Gastrocnemius medialis (tissue), 4 donors: ENCODE data around the gene PTPRN2. TPM values are rescaled to one million over a fixed set of nuclear protein-coding genes. Genes with fewer than 3 reads are reported as not detected.

Source experiments
- ATAC-seq, 2 donors: fragments of 150-250 bp; one replicate each; pipeline ENCODE4 v1.9.1; 2016
- DNase-seq, 2 donors: peaks; one replicate each; pipeline ENCODE4 v3.0.0-alpha.2; 2019
- H3K27ac ChIP-seq, 4 donors: fragments of 200-600 bp; sonication (generic); 1 replicate in 1 of 4; 2 replicates in 3 of 4; pipeline ENCODE4 v1.5.1; 2016 to 2018; ENCODE audit warnings: mild to moderate bottlenecking in 2 of 4, moderate library complexity in 1 of 4
- H3K27me3 ChIP-seq, 3 donors: fragments of 200-600 bp; sonication (generic) in 2 of 3; 1 replicate in 1 of 3; 2 replicates in 2 of 3; pipeline versions ENCODE4 v1.5.1 to v1.6.0; 2016 to 2019; ENCODE audit warnings: mild to moderate bottlenecking in 1 of 3, moderate library complexity in 1 of 3
- H3K36me3 ChIP-seq, 2 donors: fragments of 200-600 bp; sonication (generic) in 1 of 2; one replicate each; pipeline ENCODE4 v1.5.1; 2017 to 2018
- H3K4me1 ChIP-seq, 2 donors: fragments of 200-600 bp; sonication (generic) in 1 of 2; one replicate each; pipeline ENCODE4 v1.5.1; 2016 to 2017; ENCODE audit warnings: mild to moderate bottlenecking in 2 of 2
- H3K4me3 ChIP-seq, 4 donors: fragments of 200-600 bp; sonication (generic) in 3 of 4; 1 replicate in 1 of 4; 2 replicates in 3 of 4; pipeline ENCODE4 v1.5.1; 2016 to 2019; ENCODE audit warnings: mild to moderate bottlenecking in 2 of 4
- H3K9me3 ChIP-seq, 3 donors: fragments of 200-600 bp; sonication (generic) in 2 of 3; 1 replicate in 1 of 3; 2 replicates in 2 of 3; pipeline ENCODE4 v1.5.1; 2016 to 2019
- POLR2A ChIP-seq, 2 donors: fragments of 450-650 bp; IDR thresholded peaks; one replicate each; pipeline ENCODE4 v1.6.1; 2017; ENCODE audit warnings: antibody characterized with exemption in 2 of 2, mild to moderate bottlenecking in 2 of 2, moderate library complexity in 2 of 2
- in situ Hi-C, 4 donors: fragments of 200-750 bp; cut with MboI; loops; one replicate each; pipeline versions ENCODE4 v1.15.0 to v1.8.0; 2017; ENCODE audit warnings: low sequenced_read_pairs in 4 of 4
- intact Hi-C: fragments of 100-400 bp; cut with DNase I; formaldehyde crosslinking; loops from one replicate; pipeline ENCODE4 v1.15.1; 2023; ENCODE audit warnings: low total_unique reads
- total RNA-seq, 4 donors: library from RNA; depleted of rRNA; stranded (reverse); fragments of >200 nt; gene quantifications; one replicate each; pipeline versions ENCODE4 v1.1.0 to v1.2.3, GENCODE V29; 2016
- TF ChIP-seq, protein P1 (sequence below), 5 experiments: fragments of 450-650 bp in 3 of 5; fragments of 200-600 bp in 2 of 5; sonication (generic) in 2 of 5; IDR thresholded peaks in 4 of 5; conservative IDR thresholded peaks in 1 of 5; 1 replicate in 4 of 5; 2 replicates in 1 of 5; pipeline ENCODE4 v1.5.1; 2016 to 2019; ENCODE audit warnings: antibody characterized with exemption in 5 of 5, mild to moderate bottlenecking in 3 of 5, moderate library complexity in 3 of 5

The PTPRN2 gene
- total RNA-seq, 4 donors from 2014 or later: 0.66 to 0.85 (median 0.81) TPM

DNA sequence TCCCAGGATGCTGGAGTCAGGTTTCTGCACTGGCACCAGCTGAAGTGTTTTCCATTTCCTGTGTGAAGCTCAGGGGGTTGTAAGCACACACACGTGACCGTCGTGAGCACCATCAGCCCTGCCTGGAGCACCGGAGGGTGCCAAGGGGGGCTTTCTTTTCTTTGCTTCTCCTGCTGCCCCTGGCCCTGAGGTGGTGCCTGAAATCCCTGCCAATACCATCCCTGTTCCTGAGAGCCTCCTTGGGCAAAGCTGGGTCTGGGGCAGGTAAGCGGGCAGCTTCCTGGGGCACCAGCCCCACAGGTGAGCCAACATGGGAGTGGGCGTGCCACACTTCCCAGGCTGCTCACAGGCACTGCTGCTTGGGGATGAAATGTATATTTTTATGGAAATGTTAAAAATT is 657.2 kb downstream of the PTPRN2 start:
- H3K4me1 ChIP-seq: no peaks in the 10 kb centered on the region
- no peaks in the 10 kb centered on the region for H3K36me3 ChIP-seq
- no peaks in the 10 kb centered on the region for H3K9me3 ChIP-seq
- no peak overlapping the region for H3K27ac ChIP-seq
- intact Hi-C loops: no loop called here
- no peak for DNase-seq
- ATAC-seq: no peak
- in situ Hi-C loops: no loop called here
- no peaks in the 10 kb centered on the region for H3K27me3 ChIP-seq
- TF ChIP-seq, protein P1, sequence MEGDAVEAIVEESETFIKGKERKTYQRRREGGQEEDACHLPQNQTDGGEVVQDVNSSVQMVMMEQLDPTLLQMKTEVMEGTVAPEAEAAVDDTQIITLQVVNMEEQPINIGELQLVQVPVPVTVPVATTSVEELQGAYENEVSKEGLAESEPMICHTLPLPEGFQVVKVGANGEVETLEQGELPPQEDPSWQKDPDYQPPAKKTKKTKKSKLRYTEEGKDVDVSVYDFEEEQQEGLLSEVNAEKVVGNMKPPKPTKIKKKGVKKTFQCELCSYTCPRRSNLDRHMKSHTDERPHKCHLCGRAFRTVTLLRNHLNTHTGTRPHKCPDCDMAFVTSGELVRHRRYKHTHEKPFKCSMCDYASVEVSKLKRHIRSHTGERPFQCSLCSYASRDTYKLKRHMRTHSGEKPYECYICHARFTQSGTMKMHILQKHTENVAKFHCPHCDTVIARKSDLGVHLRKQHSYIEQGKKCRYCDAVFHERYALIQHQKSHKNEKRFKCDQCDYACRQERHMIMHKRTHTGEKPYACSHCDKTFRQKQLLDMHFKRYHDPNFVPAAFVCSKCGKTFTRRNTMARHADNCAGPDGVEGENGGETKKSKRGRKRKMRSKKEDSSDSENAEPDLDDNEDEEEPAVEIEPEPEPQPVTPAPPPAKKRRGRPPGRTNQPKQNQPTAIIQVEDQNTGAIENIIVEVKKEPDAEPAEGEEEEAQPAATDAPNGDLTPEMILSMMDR (IDR thresholded peaks at IDR 0.05 in 4 of 5, conservative IDR thresholded peaks at IDR 0.05 in 1 of 5): no peak
- TF ChIP-seq POLR2A (IDR thresholded peaks at IDR 0.05): no peak
- no peak overlapping the region for H3K4me3 ChIP-seq

GRCh38 chr7:157929671-157930070 is 658.0 kb downstream of the PTPRN2 start:
- Histone ChIP-seq H3K4me3 (no peak overlapping the region), H3K9me3 (no peaks in the 10 kb centered on the region), H3K27ac (no peak overlapping the region), H3K27me3 (no peaks in the 10 kb centered on the region), H3K4me1 (no peaks in the 10 kb centered on the region), H3K36me3 (no peaks in the 10 kb centered on the region)
- ATAC-seq (no peak), DNase-seq (no peak)
- in situ Hi-C loops (no loop called here), intact Hi-C loops (no loop called here)
- TF ChIP-seq, protein P1 (IDR thresholded peaks at IDR 0.05 in 4 of 5, conservative IDR thresholded peaks at IDR 0.05 in 1 of 5): no peak
- no peak for TF ChIP-seq POLR2A (IDR thresholded peaks at IDR 0.05)

- Histone ChIP-seq H3K9me3 (no peaks in the 10 kb centered on the region), H3K27ac (no peak overlapping the region), H3K4me1 (no peaks in the 10 kb centered on the region), H3K36me3 (no peaks in the 10 kb centered on the region), H3K27me3 (no peaks in the 10 kb centered on the region), H3K4me3 (no peak overlapping the region)
- no peak for TF ChIP-seq POLR2A (IDR thresholded peaks at IDR 0.05)
- TF ChIP-seq, protein P1 (IDR thresholded peaks at IDR 0.05 in 4 of 5, conservative IDR thresholded peaks at IDR 0.05 in 1 of 5): no peak
- intact Hi-C loops: no loop called here
- DNase-seq: no peak
- ATAC-seq: no peak
- in situ Hi-C loops: no loop called here
Measured at GRCh38 chr7:157928808-157929425, 658.7 kb downstream of the PTPRN2 start.

DNA sequence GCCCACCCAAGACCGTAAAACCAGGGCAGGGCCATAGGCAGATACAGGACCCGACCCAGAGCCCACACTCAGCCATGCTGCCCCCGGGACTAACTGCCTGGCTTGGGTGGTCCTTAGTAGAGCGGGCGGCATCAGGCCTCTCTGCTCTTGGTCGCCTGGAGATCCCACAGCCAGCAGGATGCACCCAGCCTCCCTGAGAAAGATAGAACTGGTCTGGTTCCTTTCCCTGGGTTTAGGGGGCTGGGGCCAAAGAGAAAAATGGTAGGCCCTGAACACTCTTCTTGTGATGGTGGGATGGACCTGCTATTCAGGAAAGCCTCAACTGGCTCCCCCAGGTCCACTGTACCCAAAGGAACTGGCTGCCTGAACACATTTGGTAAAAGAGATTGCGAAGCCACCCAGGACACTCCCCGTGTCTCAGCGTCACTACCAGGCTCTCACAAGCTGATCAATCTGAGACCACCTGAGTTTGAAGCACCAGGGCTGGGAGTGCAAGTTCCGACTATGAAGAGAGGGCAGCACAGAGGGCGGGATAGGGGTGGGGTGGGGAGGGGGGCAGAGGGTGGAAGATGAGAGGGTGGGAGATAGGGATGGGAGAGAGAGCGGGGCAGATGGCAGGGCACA is 659.3 kb downstream of the PTPRN2 start:
- Histone ChIP-seq H3K36me3 (no peaks in the 10 kb centered on the region), H3K4me1 (no peaks in the 10 kb centered on the region), H3K4me3 (no peak overlapping the region), H3K27ac (no peak overlapping the region), H3K27me3 (no peaks in the 10 kb centered on the region), H3K9me3 (no peaks in the 10 kb centered on the region)
- TF ChIP-seq, protein P1 (IDR thresholded peaks at IDR 0.05 in 4 of 5, conservative IDR thresholded peaks at IDR 0.05 in 1 of 5): no peak
- TF ChIP-seq POLR2A (IDR thresholded peaks at IDR 0.05): no peak
- ATAC-seq (no peak), DNase-seq (no peak)
- in situ Hi-C loops: no loop called here
- intact Hi-C loops: no loop called here
